Liver (tissue), 9 donors: ENCODE measurements around the gene WIF1. TPM values are rescaled to one million over a fixed set of nuclear protein-coding genes. Genes with fewer than 3 reads are reported as not detected.

Experiments
- DNase-seq: peaks from one replicate; pipeline ENCODE4 v3.0.0-alpha.2; 2017; ENCODE audit warnings: low spot score
- H3K27ac ChIP-seq, 2 donors: one replicate each; pipeline ENCODE4 v1.7.0; 2013; ENCODE audit warnings: inconsistent platforms in 2 of 2, low read length in 2 of 2, control low read depth in 1 of 2, low read depth in 1 of 2, mild to moderate bottlenecking in 1 of 2
- H3K27me3 ChIP-seq, 4 donors: one replicate each; pipeline versions ENCODE4 v1.6.1 to v1.7.0; 2013; ENCODE audit warnings: low read length in 3 of 4, inconsistent platforms in 1 of 4, mild to moderate bottlenecking in 1 of 4, moderate library complexity in 1 of 4; ENCODE audit not compliant: control insufficient read depth in 4 of 4, insufficient read depth in 4 of 4
- H3K36me3 ChIP-seq, 4 donors: one replicate each; pipeline versions ENCODE4 v1.6.1 to v1.7.0; 2013; ENCODE audit warnings: low read length in 3 of 4, mild to moderate bottlenecking in 3 of 4, low read depth in 1 of 4, moderate library complexity in 1 of 4; ENCODE audit not compliant: control insufficient read depth in 4 of 4, insufficient read depth in 3 of 4
- H3K4me1 ChIP-seq, 4 donors: one replicate each; pipeline versions ENCODE4 v1.6.1 to v1.7.0; 2013; ENCODE audit warnings: low read length in 3 of 4, mild to moderate bottlenecking in 3 of 4, moderate library complexity in 1 of 4; ENCODE audit not compliant: control insufficient read depth in 4 of 4, insufficient read depth in 4 of 4
- H3K4me3 ChIP-seq, 3 donors: one replicate each; pipeline versions ENCODE4 v1.6.1 to v1.7.0; 2013; ENCODE audit warnings: low read length in 3 of 3, control low read depth in 1 of 3, low read depth in 1 of 3, mild to moderate bottlenecking in 1 of 3
- H3K9ac ChIP-seq, 2 donors: one replicate each; pipeline ENCODE4 v1.7.0; 2013; ENCODE audit warnings: low read length in 2 of 2, mild to moderate bottlenecking in 2 of 2, moderate library complexity in 2 of 2, control low read depth in 1 of 2, low read depth in 1 of 2
- H3K9me3 ChIP-seq, 4 donors: one replicate each; pipeline versions ENCODE4 v1.6.1 to v1.7.0; 2013; ENCODE audit warnings: low read length in 3 of 4; ENCODE audit not compliant: control insufficient read depth in 4 of 4
- CTCF ChIP-seq: fragments of 150-350 bp; IDR thresholded peaks from 2 replicates; pipeline ENCODE4 v1.5.1; 2017; ENCODE audit warnings: improper control_type of control experiment, low read depth, low read length; ENCODE audit not compliant: missing input control
- EGR1 ChIP-seq, 2 donors: IDR thresholded peaks; 2 replicates each; pipeline ENCODE4 v1.6.1; 2016 to 2018; ENCODE audit warnings: antibody characterized with exemption in 2 of 2, low read depth in 2 of 2
- FOXA2 ChIP-seq: IDR thresholded peaks from 2 replicates; pipeline ENCODE4 v1.6.1; 2016; ENCODE audit warnings: antibody characterized with exemption
- HNF4A ChIP-seq, 2 donors: conservative IDR thresholded peaks; 2 replicates each; pipeline ENCODE4 v1.6.1; 2016; ENCODE audit warnings: antibody characterized with exemption in 2 of 2, mild to moderate bottlenecking in 2 of 2
- HNF4G ChIP-seq: IDR thresholded peaks from 2 replicates; pipeline ENCODE4 v1.6.1; 2016; ENCODE audit warnings: antibody characterized with exemption
- JUND ChIP-seq, 2 donors: IDR thresholded peaks; 2 replicates each; pipeline ENCODE4 v1.6.1; 2016; ENCODE audit warnings: antibody characterized with exemption in 2 of 2
- RXRA ChIP-seq, 2 donors: IDR thresholded peaks; 2 replicates each; pipeline ENCODE4 v1.6.1; 2017 to 2018; ENCODE audit warnings: antibody characterized with exemption in 2 of 2, mild to moderate bottlenecking in 1 of 2
- WGBS: extraction: QIAGEN DNeasy Blood & Tissue Kit; methylation state at CpG from one replicate; pipeline ENCODE4 v1.1.7; 2013; 5-methylcytosine and 5-hydroxymethylcytosine counted together
- polyA plus RNA-seq, 2 donors: library from polyadenylated mRNA; stranded (reverse) in 1 of 2; unstranded in 1 of 2; fragments of 200-250 nt in 1 of 2; fragments of >200 nt in 1 of 2; fragmentation: Nextera tagmentation in 1 of 2; extraction: Ambion mirVana in 1 of 2; gene quantifications; one replicate each; pipeline versions ENCODE4 v1.2.1 to v1.2.3, GENCODE V29; 2013 to 2015
- total RNA-seq, 2 donors: library from RNA; depleted of rRNA; stranded (reverse); fragments of >200 nt; gene quantifications; one replicate each; pipeline ENCODE4 v1.2.3, GENCODE V29; 2014
- TF ChIP-seq, protein P1 (sequence below): IDR thresholded peaks from 2 replicates; pipeline ENCODE4 v1.6.1; 2016; ENCODE audit warnings: antibody characterized with exemption, mild to moderate bottlenecking
- donor health status: healthy.
- donor health status: healthy.
- donor health status: healthy.
- donor health status: healthy.
- donor health status: healthy.

The WIF1 gene
- total and polyA plus RNA-seq, 4 donors: not detected

DNA sequence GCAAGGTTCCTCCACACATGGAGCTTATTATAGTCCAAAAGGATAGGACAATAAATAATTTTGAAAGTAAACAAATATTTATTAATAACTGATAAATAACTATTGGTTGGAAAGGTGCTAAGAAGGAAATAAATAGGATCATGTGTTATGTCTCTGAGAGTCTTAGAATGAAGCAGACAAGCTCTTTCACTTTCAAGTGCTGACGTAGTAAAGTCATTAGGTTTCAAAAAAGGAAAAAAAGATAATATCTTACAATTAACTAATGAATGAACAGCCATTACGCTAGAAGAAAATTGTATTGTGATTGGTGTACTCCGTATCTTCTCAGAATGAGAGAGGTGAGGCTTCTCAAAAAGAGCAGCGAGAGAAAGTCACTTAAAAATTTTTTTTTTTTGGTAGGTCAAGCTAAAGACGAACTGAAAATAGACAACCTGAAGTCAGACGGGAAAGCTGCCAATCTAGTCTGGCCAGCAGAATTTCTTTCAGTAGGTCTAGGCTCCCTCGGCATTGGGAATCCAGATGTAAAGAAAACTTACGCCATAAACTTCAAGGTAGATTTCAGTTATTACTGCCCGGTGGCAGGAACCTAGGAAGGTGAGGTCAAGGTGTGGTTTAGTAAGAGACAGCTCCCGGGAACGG, 47.7 kb upstream of the WIF1 start:
- no peak for DNase-seq
- WGBS: 11% methylated on average over 11 of the region's 11 CpGs
- no peaks in the 10 kb centered on the region for H3K36me3 ChIP-seq
- H3K9me3 ChIP-seq: no peaks in the 10 kb centered on the region
- H3K4me1 ChIP-seq: peaks cover 1 to 37% (median 26%) of the 10 kb centered on the region in 4 donors
- no peak for TF ChIP-seq HNF4G
- TF ChIP-seq EGR1 (IDR thresholded peaks at IDR 0.05; ENCODE audit: low read depth in 2 of 2): no peak
- no peaks in the 10 kb centered on the region for H3K27me3 ChIP-seq
- H3K4me3 ChIP-seq: peak overlapping the region; percentile 86 to 93 (median 93)
- peak overlapping the region; percentile 79 to 96 for H3K9ac ChIP-seq
- H3K27ac ChIP-seq: peak overlapping the region; percentile 91 to 92

- Histone ChIP-seq H3K4me3 (no peak overlapping the region), H3K9me3 (no peaks in the 10 kb centered on the region), H3K36me3 (no peaks in the 10 kb centered on the region), H3K9ac (no peak overlapping the region), H3K4me1 (peaks cover 0 to 4% (median 0%) of the 10 kb centered on the region in 4 donors), H3K27ac (no peak overlapping the region), H3K27me3 (no peaks in the 10 kb centered on the region)
- DNase-seq: no peak
- TF ChIP-seq CTCF: no peak
These were observed 43.7 kb upstream of the WIF1 start for GRCh38 chr12:65164774-65165173.

DNA sequence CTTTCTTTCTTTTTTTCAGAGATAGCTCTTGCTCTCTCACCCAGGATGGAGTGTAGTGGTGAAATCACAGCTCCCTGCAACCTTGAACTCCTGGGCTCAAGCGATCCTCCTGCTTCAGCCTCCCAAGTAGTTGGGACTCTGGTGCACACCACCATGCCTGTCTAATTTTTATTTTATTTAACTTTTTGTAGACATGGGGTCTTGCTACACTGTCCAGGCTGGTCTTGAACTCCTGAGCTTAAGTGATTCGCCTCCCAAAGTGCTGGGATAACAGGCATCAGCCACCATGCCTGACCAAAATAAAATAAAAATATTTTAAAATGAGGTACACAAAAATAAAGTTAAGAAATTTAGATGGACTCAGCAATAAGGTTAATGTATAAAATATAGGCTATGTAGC, 43.1 kb upstream of the WIF1 start:
- no peak for DNase-seq
- TF ChIP-seq FOXA2 (no peak), HNF4A (conservative IDR thresholded peaks at IDR 0.05) (no peak), HNF4G (no peak), RXRA (IDR thresholded peaks at IDR 0.05) (no peak), JUND (IDR thresholded peaks at IDR 0.05) (no peak)
- TF ChIP-seq, protein P1, sequence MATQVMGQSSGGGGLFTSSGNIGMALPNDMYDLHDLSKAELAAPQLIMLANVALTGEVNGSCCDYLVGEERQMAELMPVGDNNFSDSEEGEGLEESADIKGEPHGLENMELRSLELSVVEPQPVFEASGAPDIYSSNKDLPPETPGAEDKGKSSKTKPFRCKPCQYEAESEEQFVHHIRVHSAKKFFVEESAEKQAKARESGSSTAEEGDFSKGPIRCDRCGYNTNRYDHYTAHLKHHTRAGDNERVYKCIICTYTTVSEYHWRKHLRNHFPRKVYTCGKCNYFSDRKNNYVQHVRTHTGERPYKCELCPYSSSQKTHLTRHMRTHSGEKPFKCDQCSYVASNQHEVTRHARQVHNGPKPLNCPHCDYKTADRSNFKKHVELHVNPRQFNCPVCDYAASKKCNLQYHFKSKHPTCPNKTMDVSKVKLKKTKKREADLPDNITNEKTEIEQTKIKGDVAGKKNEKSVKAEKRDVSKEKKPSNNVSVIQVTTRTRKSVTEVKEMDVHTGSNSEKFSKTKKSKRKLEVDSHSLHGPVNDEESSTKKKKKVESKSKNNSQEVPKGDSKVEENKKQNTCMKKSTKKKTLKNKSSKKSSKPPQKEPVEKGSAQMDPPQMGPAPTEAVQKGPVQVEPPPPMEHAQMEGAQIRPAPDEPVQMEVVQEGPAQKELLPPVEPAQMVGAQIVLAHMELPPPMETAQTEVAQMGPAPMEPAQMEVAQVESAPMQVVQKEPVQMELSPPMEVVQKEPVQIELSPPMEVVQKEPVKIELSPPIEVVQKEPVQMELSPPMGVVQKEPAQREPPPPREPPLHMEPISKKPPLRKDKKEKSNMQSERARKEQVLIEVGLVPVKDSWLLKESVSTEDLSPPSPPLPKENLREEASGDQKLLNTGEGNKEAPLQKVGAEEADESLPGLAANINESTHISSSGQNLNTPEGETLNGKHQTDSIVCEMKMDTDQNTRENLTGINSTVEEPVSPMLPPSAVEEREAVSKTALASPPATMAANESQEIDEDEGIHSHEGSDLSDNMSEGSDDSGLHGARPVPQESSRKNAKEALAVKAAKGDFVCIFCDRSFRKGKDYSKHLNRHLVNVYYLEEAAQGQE: no peak
- Histone ChIP-seq H3K36me3 (no peaks in the 10 kb centered on the region), H3K27me3 (no peaks in the 10 kb centered on the region), H3K27ac (no peak overlapping the region), H3K4me1 (peaks cover 0 to 4% (median 0%) of the 10 kb centered on the region in 4 donors), H3K9ac (no peak overlapping the region), H3K9me3 (no peaks in the 10 kb centered on the region), H3K4me3 (no peak overlapping the region)
- 93% methylated on average over 2 of the region's 2 CpGs for WGBS
